Breast epithelium (tissue), 3 donors: ENCODE results near the gene HERC6.
"Not testable (repeated sequence)": the region's sequence is repeated elsewhere in the genome, so short reads cannot be mapped to it uniquely, and the experiment has no call there.

ENCODE experiments used
- POLR2A ChIP-seq: fragments of 450-650 bp; IDR thresholded peaks from one replicate; pipeline ENCODE4 v1.6.1; 2016; ENCODE audit warnings: antibody characterized with exemption, mild to moderate bottlenecking, moderate library complexity
- POLR2AphosphoS5 ChIP-seq, 3 donors: sonication (generic); formaldehyde crosslinking; IDR thresholded peaks; one replicate each; pipeline ENCODE4 v1.6.1; 2017; ENCODE audit warnings: antibody characterized with exemption in 3 of 3
- TF ChIP-seq, protein P1 (sequence below), 3 donors: fragments of 450-650 bp; IDR thresholded peaks; one replicate each; pipeline ENCODE4 v1.5.1; 2016 to 2017; ENCODE audit warnings: antibody characterized with exemption in 3 of 3, mild to moderate bottlenecking in 3 of 3, moderate library complexity in 3 of 3

DNA sequence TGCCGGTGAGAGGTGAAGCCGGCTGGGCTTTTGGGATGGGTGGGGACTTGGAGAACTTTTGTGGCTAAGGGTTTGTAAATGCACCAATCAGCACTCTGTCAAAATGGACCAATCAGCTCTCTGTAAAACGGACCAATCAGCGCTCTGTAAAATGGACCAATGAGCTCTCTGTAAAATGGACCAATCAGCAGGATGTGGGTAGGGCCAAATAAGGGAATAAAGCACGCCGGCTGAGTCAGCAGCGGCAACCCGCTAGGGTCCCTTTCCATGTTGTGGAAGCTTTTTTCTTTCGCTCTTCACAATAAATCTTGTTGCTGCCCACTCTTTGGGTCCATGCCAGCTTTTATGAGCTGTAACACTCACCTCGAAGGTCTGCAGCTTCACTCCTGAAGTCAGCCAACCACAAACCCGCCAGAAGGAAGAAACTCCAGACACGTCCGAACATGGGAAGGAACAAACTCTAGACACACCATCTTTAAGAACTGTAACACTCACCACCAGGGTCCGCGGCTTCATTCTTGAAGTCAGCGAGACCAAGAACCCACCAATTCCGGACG is 17.4 kb upstream of the HERC6 start:
- TF ChIP-seq POLR2A; POLR2AphosphoS5 (IDR thresholded peaks at IDR 0.05): not testable (repeated sequence)
- TF ChIP-seq, protein P1, sequence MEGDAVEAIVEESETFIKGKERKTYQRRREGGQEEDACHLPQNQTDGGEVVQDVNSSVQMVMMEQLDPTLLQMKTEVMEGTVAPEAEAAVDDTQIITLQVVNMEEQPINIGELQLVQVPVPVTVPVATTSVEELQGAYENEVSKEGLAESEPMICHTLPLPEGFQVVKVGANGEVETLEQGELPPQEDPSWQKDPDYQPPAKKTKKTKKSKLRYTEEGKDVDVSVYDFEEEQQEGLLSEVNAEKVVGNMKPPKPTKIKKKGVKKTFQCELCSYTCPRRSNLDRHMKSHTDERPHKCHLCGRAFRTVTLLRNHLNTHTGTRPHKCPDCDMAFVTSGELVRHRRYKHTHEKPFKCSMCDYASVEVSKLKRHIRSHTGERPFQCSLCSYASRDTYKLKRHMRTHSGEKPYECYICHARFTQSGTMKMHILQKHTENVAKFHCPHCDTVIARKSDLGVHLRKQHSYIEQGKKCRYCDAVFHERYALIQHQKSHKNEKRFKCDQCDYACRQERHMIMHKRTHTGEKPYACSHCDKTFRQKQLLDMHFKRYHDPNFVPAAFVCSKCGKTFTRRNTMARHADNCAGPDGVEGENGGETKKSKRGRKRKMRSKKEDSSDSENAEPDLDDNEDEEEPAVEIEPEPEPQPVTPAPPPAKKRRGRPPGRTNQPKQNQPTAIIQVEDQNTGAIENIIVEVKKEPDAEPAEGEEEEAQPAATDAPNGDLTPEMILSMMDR (IDR thresholded peaks at IDR 0.05), result not testable (repeated sequence)
